Measurements from ENCODE around the gene PDZD4. TPM values are rescaled to one million over a fixed set of nuclear protein-coding genes. Genes with fewer than 3 reads are reported as not detected.

Gene PDZD4
- total and polyA plus RNA-seq, 9 of the 15 experiments (the other 6 are each of a cell fraction or from before 2014, with no cell fraction given), result 0.05 to 0.38 (median 0.07) TPM; not detected in 5

- Histone ChIP-seq H3K27me3 (ENCODE audit: control insufficient read depth in 2 of 2, insufficient read depth in 2 of 2, low read length in 2 of 2) (no peaks in the 10 kb centered on the region), H3K9ac (ENCODE audit: insufficient read depth in 1 of 2, low read depth in 2 of 2, low read length in 2 of 2) (no peak overlapping the region), H3K9me1 (ENCODE audit: control insufficient read depth, insufficient read depth, low read length) (no peaks in the 10 kb centered on the region), H3K4me3 (no peak overlapping the region), H3K36me3 (ENCODE audit: control insufficient read depth, insufficient read depth, low read length) (no peaks in the 10 kb centered on the region), H3K79me2 (ENCODE audit: control insufficient read depth, insufficient read depth, low read length) (no peaks in the 10 kb centered on the region), H3K27ac (ENCODE audit: extremely low read depth, low read depth, low read length) (no peak overlapping the region), H4K20me1 (replicated peaks; ENCODE audit: control insufficient read depth, insufficient read depth, low read length) (no peaks in the 10 kb centered on the region), H3K9me3 (replicated peaks; ENCODE audit: control insufficient read depth, insufficient read depth, low read depth, low read length) (no peaks in the 10 kb centered on the region), H3K4me2 (ENCODE audit: insufficient read depth, low read length) (no peak overlapping the region), H3K4me1 (replicated peaks in 1 of 2; ENCODE audit: control insufficient read depth in 2 of 2, insufficient read depth in 2 of 2, low read length in 2 of 2) (peaks cover 0 to 4% of the 10 kb centered on the region in 2 experiments; a peak in 2 of 5 replicates), H2AFZ (ENCODE audit: low read depth, low read length) (peak overlapping the region; percentile 8; the same call in 1 of the 2 replicates)
- no peak for ATAC-seq
- in situ Hi-C loops (cut with MboI), result no loop called here
- no TSS peak for BruUV-seq (replicated peaks)
- no peak for DNase-seq (ENCODE audit: extremely low read depth in 1 of 4, low spot score in 3 of 4)
- ChIA-PET POLR2A (no interaction called here), CTCF (ENCODE audit: low intra/inter-chr PET ratio) (no interaction called here)
- 61% methylated on average over 3 of the region's 3 CpGs for WGBS (ENCODE audit: insufficient coverage, low coverage, missing lambda C conversion rate)
- no peak for FAIRE-seq
- intact Hi-C loops (cut with micrococcal nuclease), result no loop called here
- no peak for TF ChIP-seq ZBTB9 (CRISPR knock-in tag; IDR thresholded peaks at IDR 0.05)
- TF ChIP-seq ZNF512 (tag; IDR thresholded peaks at IDR 0.05), result no peak
- TF ChIP-seq BRD4 (IDR thresholded peaks at IDR 0.05), result no peak
- TF ChIP-seq FOXP4 (CRISPR knock-in tag; IDR thresholded peaks at IDR 0.05; ENCODE audit: borderline replicate concordance), result no peak
Observed at GRCh38 chrX:153848325-153848724, 18.0 kb upstream of the PDZD4 start.

Measured in K562 (cell line).